GM21528 (cell line): ENCODE measurements around the gene TUB.

Experiments used
- ATAC-seq: cut with Tn5 transposase; IDR thresholded peaks from one replicate; pipeline ENCODE4 v1.9.1; 2021; ENCODE audit warnings: mild to moderate bottlenecking, moderate library complexity; ENCODE audit not compliant: unreplicated experiment, low FRiP score

Gene TUB

GRCh38 chr11:8043756-8044155 lies 37.3 kb upstream of the TUB start:
- ATAC-seq, result no peak

DNA sequence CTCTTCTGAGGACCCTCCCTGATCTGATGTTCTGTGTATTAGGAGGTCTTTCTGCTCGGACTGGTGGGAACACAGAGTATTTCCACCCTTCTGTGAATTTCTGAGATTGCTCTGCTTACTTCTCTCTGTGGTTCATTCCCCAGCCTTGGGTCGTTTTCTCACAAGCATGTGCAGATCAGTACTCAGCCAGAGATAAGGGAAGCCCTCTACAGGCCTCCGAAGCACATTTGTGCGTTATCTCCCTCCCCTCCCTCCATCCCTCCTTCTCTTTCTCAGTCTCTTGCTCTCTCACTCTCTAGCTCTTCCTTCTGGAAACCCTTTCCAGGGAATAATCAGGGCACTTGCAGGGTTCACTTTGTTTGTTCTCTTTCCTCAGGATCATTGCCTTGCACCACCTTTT lies 35.2 kb upstream of the TUB start:
- no peak for ATAC-seq

DNA sequence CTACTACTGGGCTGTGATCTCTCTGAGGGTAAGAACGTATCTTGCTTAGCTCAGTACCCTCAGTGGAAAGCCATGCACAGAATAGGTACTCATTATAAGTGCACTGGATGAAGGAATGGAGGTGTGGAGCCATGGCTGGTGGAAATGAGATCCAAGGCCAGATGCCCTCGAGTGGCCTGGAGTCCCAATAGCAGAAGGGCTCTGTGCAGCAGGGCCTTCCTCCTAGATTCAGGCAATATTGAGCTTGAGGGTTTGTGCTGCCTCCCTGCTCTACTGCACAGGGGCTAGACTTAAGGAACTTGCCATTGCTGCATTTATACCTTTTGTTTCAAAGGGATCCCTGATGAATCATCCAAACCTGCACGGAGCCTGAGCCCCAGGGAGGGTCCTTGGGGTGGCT lies 33.6 kb upstream of the TUB start:
- no peak for ATAC-seq

DNA sequence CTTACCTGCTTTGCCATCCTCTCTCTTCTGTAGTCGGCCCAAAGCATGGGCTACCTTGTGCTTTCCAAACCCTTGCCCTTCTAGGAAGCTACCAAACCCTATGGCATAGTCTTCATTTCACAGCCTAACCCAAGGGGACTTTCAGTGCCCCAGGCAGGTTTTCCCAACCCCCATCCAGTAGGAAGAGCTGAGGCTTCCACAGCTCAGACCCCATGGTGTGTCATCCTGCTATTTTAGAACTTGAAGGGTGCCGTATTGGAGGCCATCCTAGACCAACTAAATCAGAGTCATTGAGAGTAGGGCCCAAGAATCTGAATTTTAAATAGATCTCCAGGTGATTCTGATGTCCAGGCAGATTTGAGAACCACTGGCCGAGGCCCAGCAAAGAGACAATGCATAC lies 31.9 kb upstream of the TUB start:
- ATAC-seq, result no peak

DNA sequence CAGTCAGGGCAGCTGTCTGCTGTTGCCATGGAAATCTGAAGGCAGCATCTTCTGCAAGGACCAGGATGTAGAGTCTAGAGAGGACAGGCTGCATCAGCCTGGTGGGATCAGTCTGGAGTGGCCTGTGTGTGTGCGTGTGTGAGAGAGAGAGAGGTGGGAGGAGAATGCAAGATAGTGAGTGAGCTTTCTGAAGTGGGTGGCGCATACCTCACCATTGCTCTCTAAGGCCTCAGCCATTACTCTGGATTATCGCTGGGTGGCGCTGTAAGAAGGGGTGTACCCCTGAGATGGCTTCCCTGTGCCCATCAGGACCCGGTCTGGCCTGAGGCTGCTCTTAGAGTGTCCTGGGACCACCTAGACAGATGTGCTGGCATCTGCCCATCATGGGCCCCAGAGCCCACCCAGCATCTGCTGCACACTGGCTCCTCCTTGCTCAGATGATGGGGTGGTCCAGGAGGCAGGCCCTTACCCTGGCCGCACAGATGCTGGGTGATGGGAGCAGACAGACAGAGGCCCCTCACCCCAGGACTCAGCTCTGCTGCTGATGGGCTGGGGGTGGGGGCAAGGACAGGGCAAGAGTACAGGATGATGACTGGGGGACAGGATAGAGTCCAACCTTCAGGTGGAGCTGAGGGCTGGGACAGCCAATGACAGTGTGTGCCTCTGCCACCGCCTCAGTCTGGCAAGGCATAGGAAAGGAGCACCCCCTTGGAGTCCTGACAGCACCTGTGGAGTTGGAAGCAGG lies 25.7 kb upstream of the TUB start:
- ATAC-seq, result no peak

DNA sequence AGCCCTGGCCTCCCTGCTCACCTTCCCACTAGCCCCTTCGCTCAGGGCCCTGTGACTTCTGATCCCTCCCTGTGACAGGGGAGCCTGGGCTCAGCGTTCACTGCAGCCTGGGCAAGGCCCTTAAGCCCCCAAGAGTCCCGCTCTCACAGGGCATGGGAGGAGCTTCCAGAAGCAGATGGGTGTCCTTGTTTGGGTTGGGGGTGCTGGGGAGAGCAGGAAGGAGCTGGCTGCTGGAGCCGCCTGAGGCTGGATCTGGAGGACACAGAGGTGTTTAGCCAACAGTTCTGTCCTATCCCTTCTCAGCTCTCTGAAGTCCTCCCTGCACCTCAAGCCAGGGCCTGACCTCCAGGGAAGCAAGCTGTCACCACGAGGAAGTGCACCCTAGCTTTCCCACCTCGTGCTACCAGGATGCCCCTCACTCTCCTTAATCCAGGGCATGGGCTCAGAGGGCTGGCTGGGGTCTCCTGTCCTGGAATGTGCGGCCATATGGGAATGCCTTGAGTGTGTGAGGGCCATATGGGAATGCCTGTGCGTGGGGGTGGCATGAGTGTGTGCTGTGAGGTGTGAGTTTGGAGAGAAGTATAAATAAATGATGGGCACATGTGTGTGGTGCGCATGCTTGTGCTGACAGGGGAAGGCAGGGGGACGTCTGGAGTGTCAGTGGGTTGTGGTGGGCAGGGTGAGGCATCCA lies 25.0 kb upstream of the TUB start:
- no peak for ATAC-seq

DNA sequence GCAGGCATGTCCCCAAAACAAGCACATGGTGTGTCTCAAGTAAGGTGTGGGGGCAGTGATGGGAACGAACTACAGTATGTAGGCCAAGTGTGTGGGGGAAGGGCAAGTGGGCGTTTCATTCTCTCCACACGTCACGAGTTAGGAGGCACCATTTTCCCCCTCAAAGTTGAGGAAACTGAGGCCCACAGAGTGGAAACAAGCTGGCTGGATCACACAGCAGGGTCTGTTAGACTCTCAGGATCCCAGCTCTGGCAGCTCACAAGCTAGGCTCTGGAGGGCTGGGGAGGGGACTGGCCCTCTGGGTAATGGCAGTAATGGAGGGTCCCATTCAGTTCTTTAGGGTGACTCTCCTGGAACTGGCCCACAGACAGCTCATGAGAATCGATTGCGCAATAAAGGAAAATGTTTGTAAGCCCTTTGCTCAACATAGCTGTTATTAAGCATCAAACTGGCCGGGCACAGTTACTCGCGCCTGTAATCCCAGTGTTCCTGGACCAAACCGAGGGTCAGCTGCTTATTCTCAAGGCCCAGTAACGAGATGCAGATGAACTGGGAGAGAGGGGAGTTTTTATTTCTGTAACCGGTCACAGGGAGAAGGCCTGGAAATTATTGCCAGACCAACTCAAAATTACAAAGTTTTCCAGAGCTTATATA lies 24.1 kb upstream of the TUB start:
- ATAC-seq, result no peak

DNA sequence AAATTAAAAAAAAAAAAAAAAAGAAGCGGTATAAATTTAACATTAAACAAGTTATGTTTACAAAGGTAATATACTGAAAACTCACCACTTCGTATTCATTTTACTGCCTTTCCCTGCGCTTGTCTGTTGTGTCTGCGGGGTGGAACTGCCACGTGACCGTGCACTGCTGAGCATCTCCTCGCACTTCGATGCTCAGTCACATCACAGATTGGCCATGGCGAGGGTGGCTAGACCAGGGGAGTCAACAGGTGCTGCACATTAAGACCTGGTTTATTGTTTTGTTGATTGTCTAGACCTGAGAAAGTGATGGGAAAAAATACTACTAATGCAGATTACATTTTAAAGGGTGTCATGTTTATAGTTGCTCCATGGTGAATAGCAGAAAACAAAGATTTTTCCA lies 22.8 kb upstream of the TUB start:
- no peak for ATAC-seq

DNA sequence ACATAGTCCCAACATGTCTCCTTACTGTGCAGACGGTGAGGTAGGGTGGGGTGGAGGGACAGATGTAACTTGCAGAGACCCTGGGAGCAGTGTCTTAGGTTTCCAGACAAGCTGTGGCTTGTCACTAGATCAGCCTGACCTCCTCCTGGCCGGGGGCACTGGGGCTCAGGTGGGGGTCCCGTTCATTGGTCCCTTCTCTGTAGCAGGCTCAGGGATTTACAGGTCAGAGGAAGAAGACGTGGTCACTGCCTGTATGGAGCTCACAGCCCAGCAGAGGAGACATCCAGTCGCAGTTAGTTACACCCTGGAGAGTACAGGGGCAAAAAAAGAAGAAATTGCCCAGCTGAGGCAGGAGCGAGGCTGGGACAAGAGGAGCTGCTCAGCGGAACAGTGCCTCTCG lies 22.0 kb upstream of the TUB start:
- no peak for ATAC-seq

DNA sequence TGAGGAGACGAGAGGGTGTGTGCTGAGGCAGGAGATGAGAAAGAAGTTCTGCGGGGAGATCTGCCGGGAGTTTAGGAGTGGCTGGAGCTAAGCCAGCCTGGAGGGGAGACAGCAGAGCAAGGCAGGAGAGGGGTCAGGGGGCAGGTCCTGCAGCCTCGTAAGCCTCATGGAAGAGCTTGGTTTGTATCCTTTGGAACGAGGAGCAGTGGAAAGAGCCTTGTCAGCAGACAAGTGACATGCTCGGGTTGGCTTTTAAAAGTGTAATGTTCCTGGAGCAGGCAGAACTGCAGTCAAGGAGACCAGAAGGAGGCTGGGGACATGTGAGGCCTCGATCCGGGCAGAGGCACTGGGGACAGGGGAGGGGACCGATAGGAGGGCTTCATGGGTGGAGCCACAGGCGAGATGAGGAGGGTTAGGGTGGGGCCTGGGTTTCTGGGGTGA lies 21.4 kb upstream of the TUB start:
- ATAC-seq, result no peak

DNA sequence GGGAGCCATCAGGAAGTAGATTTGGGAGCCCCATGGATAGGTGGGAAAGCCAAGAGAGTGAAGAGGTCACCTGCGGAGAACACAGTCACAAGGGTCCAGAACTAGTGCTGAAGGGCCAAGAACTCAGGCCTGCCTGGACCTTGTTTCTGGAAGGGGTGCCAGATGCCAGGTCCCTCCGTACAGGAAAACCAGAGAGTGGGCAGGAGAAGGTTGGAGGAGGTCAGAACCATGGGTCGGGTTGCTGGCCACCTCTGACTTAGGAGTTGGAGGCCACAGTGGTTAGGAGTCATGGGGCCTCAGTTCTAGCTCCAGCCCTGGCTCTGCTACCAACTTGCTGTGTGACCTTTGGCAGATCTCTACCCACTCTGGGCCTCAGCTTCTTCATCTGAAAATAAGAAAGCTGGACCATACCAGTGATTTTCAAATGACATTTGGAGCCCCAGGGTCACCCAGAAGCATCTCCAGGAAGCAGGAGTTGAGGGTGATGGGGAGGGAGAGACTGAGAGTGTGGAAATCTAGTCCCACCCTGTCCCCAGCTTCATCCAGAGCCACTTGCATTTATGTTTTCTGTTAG lies 20.8 kb upstream of the TUB start:
- no peak for ATAC-seq

DNA sequence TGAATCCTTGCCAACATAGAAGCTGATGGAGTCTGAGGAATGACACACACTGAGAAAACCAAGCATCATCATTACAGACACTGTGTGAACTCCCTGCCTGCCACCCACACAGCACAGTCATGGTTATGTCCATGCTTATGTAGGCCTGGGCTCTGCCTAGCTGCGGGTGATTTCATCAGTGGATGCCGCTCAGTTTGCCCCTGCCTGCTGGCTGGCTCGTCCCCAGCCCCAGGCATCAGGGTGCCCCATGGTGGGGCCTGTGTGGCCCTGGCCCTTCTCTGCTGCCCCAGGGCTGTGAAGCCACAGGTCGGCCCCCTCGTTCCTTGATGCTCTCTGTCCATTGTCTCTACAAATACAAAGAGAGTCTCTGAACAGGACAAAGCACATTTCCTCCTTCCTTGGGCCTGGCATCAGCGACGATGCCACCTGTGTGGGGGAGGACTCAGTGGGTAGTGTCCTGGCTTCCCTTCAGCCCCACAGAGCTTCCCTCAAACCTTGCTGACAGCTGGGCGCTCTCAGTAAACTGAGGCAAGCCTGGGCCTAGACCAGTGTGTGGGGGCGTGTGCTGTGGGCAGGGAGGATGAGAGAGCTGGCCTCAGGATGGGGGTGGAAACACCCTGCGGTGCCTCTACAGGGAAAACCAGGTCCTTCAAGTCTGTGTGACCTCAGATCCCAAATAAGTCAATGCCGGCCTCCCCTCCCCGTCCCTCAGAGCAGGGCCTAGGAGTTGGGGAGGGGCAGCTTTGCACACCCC lies 20.0 kb upstream of the TUB start:
- no peak for ATAC-seq

DNA sequence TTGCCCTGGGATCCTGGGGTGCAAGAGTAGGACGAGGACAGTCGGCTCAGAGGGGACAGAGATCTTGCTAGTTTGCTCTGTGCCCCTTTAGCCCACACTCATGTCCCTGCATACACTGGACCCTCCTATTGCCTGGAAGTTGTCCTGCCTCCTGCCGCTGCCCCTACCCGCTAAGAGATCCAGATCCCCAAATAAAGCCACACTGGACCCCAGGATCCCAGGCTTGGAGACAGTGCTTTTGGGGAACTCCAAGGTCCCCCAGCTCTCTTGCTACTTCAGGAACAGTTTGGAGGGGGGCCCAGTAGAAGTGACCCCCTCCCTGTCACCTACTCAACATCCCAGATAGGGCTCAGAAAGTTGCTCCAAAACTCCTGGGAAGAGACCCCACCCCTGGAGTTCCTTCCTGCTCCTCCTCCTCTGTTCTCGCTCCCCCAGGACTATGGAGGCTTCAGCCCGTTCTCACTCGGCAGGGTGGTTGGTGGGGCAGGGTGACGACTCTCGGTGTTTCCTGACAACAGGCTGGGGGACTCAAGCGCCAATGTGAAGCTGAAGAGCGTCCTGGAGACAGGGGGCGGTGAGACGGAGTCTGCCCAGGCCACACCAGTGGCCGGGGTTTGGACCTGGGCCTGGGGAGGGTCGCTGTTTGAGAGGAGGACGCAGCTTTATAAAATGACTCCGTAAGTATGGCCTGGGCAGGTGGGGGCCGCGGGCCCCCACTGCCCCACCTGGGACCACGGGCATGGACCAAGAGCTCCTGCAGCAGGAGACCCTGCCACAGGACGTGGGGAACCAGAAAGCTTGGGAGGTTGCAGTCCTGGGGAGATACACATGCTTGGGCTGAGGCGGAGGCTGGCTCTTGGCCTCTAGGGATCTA lies 19.2 kb upstream of the TUB start:
- ATAC-seq, result no peak

GRCh38 chr11:8062781-8063257 lies 18.2 kb upstream of the TUB start:
- ATAC-seq, result no peak

- no peak for ATAC-seq
Observed at GRCh38 chr11:8063324-8063723, 17.7 kb upstream of the TUB start.

- ATAC-seq, result no peak
Observed at GRCh38 chr11:8065031-8065430, 16.0 kb upstream of the TUB start.

DNA sequence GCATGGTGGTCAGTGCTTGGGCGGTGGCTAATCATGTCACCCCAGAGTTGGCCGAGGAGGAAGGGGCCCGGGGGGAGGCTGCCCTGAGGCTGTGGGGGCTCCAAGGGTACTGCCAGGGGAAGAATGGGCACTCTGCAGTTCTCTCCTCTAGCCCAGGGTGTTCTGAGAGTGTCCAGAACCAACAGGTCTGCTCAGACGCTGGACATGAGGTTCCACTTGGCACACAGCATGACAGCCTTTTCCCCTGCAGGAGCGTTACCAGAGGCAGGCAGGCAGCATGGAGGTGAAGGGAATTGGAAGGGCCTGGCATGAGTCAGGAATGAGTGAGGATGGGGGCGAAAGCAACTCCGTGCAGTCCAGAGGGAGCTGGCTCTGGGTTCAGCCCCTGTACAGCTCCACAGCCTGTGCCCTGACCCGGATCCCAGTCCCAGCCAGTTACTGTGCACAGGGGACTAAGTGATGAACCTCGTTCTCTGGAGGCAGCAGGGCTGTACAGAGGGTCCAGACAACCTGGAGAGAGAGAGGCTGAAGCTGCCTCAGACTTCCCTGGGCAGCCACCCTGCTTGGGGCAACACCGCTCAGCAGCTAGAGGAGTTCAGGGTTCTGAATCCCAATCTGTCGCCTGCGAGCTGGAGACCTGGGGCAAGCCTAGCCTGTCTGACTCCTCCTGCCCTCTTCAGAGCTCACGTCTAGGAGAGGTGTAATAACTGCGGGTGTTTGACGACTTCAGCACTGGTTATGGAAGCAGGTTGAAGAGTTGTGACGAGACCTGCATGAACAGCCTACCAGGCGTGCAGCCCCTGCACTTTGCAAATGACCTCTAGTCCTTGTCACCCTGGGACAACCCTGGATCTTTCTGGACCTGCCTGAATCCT lies 14.7 kb upstream of the TUB start:
- ATAC-seq, result no peak

DNA sequence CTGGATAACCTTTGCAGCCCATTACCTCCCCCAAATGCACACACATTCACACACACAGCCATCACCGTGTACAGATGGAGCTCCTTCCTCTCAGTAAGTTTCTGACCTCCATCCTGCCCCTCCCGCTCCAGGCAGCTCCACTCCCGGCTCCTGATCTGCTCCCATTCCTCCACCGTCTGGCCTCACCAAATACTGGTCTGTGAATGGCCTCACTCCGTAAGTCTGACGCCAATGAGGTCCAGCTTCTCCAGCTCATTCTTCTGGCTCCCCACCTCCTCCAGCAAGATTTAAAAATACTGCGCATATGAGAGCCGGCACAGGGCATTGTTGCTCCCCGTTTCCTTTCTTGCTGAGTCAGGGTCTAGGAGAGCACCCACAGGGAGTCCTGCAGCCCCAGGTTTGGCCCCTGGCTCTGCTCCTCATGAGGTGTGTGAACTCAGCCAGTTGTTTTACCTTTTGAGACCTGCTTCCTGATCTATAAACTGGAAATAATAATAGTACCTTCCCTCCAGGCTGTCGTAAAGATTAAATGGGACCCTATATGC lies 14.0 kb upstream of the TUB start:
- no peak for ATAC-seq

DNA sequence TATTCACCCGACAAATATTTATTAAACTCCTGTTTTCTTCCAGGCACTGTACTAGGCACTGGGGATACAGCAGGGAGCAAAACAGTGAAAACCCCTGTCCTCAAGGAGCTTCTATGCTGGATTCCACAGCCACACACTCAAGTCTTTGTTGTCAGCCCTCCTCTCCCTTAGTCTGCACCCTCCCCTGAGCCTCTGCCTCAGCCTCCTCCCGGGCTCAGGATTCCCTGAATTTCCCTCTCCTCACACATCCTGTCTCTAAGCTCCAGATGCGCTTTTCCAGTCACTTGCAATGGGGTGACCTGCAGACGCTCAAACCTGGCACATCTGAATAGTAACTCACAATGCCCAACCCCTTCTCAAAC lies 13.5 kb upstream of the TUB start:
- ATAC-seq, result no peak
